ENCODE data around the gene ANKRD66. TPM values are rescaled to one million over a fixed set of nuclear protein-coding genes. Genes with fewer than 3 reads are reported as not detected.

ANKRD66 gene
- 0.66 TPM for total RNA-seq
- polyA plus RNA-seq (ENCODE audit: insufficient read depth in 1 of 8, insufficient read length in 8 of 8, low replicate concordance in 1 of 8): 1 to 10 TPM in 3 of 8 donors, under 1 TPM in 5; 0.31 to 2.3 (median 0.82) TPM
- long read RNA-seq, donor 1: 0 reads
- long read RNA-seq, donor 2: 0 reads
- long read RNA-seq, donor 3, partial matches to known transcripts: 0 of 1 reads
- long read RNA-seq, donor 3, other reads (novel, unspliced or antisense): 0 of 1 reads
- long read RNA-seq, donor 4: 0 reads
- long read RNA-seq, donor 5, partial matches to known transcripts: 0 of 1 reads
- long read RNA-seq, donor 5, other reads (novel, unspliced or antisense): 0 of 1 reads
- long read RNA-seq, donor 6: 0 reads
- long read RNA-seq, donor 7: 0 reads
- long read RNA-seq, donor 8, partial matches to known transcripts: 0 of 1 reads
- long read RNA-seq, donor 8, other reads (novel, unspliced or antisense): 0 of 1 reads
- long read RNA-seq, donor 9: 0 reads
- long read RNA-seq, donor 10, partial matches to known transcripts: 0 of 4 reads
- long read RNA-seq, donor 10, other reads (novel, unspliced or antisense): 0 of 4 reads
- long read RNA-seq, donor 11: 0 reads

DNA sequence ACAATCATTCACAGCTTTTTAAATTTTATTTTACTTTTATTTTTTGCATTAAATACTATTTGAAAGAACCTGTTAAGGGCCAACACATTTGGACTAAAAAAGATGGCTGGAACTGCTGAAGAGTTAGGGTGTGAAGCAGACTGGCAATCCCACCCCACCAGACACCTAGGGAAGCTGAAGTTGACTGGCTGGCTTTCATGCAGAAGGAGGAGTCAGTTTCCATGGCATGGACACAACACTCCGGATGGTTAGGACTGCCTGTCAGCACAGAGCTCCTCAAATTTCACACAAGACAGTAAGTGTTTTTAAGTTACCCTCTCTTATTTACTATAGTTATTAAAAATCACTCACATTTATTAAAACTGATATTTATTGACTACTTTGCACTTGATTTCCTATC, at the start of gene ANKRD66:
TSS of gene ANKRD66 (plus strand) at position 238 of the 400 bp plus-strand sequence. CDS start 5,016 bp downstream, outside the sequence.
- no peak within 1 kb of the TSS for H3K27ac ChIP-seq (ENCODE audit: low read length)
- no peaks in the 10 kb centered on the region for H3K27me3 ChIP-seq (ENCODE audit: control insufficient read depth, insufficient read depth, low read length)
- no CpG with 5 or more reads among the region's 1 CpG for WGBS (ENCODE audit: insufficient coverage)
- H3K36me3 ChIP-seq (ENCODE audit: control insufficient read depth, insufficient read depth, low read length): no peaks in the 10 kb centered on the region
- H3K9me3 ChIP-seq (replicated peaks; ENCODE audit: control insufficient read depth, low read depth, low read length): no peaks in the 10 kb centered on the region
- H3K4me3 ChIP-seq (ENCODE audit: low read length): no peak within 1 kb of the TSS
- H3K4me1 ChIP-seq (ENCODE audit: control insufficient read depth, insufficient read depth, low read length): peaks cover 6% of the 10 kb centered on the region
- peak; percentile 54 for DNase-seq

DNA sequence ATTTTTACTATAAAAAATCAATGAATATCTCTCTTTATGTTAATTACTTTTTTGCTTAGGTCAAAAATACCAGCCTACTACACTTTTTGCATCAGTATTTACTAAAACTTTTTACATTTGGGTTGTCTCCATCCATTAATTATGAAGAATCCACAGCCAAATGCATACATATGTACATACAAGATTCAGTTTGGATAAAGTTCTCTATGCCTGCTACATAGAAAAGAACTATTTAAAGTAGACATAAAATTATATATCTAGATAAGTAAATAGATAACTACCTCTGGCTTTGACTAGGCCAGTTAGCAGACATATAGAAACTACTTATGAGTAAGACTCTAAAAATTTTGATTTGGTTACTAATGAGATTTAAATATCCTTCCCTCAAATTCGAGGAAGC, 46.8 kb upstream of the ANKRD66 start:
- DNase-seq: no peak
- Histone ChIP-seq H3K4me3 (ENCODE audit: low read length) (no peak overlapping the region), H3K4me1 (ENCODE audit: control insufficient read depth, insufficient read depth, low read length) (no peaks in the 10 kb centered on the region), H3K36me3 (ENCODE audit: control insufficient read depth, insufficient read depth, low read length) (no peaks in the 10 kb centered on the region), H3K9me3 (replicated peaks; ENCODE audit: control insufficient read depth, low read depth, low read length) (no peaks in the 10 kb centered on the region), H3K27ac (ENCODE audit: low read length) (no peak overlapping the region), H3K27me3 (ENCODE audit: control insufficient read depth, insufficient read depth, low read length) (no peaks in the 10 kb centered on the region)
- no CpG with 5 or more reads among the region's 1 CpG for WGBS (ENCODE audit: insufficient coverage)

DNA sequence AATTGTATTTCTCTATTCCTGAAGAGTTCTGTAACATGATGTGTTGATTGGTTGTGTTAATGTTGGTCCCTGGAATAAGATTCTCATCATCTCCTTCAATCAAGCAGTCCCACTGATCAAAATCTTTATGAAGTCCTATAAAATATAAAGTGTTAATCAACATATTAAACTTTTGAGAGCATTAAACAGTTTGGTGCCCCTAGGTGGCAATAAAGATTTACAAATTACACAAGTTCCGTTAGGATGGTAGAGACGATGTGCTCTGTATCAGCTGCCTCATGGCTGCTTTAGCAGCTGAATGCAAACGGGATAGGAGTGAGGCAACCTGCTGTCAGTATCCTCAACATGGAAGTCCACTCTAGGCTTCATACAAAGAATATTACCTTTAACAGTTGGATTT, 42.2 kb upstream of the ANKRD66 start:
- H3K4me1 ChIP-seq (ENCODE audit: control insufficient read depth, insufficient read depth, low read length): no peaks in the 10 kb centered on the region
- no peaks in the 10 kb centered on the region for H3K27me3 ChIP-seq (ENCODE audit: control insufficient read depth, insufficient read depth, low read length)
- peak; percentile 50 for DNase-seq
- WGBS (ENCODE audit: insufficient coverage): no CpG with 5 or more reads among the region's 3 CpGs
- no peaks in the 10 kb centered on the region for H3K9me3 ChIP-seq (replicated peaks; ENCODE audit: control insufficient read depth, low read depth, low read length)
- no peaks in the 10 kb centered on the region for H3K36me3 ChIP-seq (ENCODE audit: control insufficient read depth, insufficient read depth, low read length)
- no peak overlapping the region for H3K27ac ChIP-seq (ENCODE audit: low read length)
- H3K4me3 ChIP-seq (ENCODE audit: low read length): no peak overlapping the region

DNA sequence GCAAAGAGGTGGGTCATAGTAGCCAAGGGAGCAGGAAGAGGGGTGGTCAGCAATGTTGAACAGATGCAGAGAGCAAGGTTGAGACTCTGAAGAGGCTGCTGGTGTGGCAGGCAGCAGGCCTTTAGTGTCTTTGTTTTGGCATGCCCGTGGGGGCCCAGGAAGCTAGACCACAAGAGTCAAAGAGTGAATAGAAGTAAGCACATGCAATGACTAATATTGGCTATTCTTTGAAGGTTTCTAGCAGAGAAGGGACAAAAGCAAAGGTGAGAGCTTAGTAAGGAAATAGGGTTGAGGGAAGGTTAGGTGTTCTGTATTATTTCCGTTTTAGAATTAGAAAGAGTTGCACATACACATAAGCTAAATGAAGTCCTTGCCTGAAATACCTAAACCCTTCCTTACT, 40.3 kb upstream of the ANKRD66 start:
- Histone ChIP-seq H3K27ac (ENCODE audit: low read length) (no peak overlapping the region), H3K36me3 (ENCODE audit: control insufficient read depth, insufficient read depth, low read length) (no peaks in the 10 kb centered on the region), H3K4me3 (ENCODE audit: low read length) (no peak overlapping the region), H3K4me1 (ENCODE audit: control insufficient read depth, insufficient read depth, low read length) (no peaks in the 10 kb centered on the region), H3K9me3 (replicated peaks; ENCODE audit: control insufficient read depth, low read depth, low read length) (no peaks in the 10 kb centered on the region), H3K27me3 (ENCODE audit: control insufficient read depth, insufficient read depth, low read length) (no peaks in the 10 kb centered on the region)
- no CpG with 5 or more reads among the region's 2 CpGs for WGBS (ENCODE audit: insufficient coverage)
- DNase-seq: no peak

DNA sequence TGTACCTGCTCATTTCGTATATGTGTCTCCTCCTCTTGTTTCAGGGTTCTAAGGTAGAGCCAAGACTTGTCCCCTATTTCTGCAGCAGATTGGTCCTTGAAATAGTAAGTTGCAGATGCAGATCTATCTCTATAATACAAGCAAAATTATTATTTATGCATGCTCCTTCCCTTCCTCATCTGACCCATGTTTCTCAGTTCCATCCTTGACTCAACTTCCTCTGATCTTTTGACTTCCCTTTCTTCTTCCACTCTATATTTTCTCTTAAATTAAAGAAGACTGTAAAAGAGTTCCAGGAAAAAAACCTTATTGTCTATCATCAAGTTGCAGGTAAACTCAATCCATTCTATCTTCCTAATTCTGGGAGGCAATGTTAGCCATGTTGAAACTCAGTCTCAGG, 35.2 kb upstream of the ANKRD66 start:
- H3K27ac ChIP-seq (ENCODE audit: low read length): no peak overlapping the region
- H3K4me1 ChIP-seq (ENCODE audit: control insufficient read depth, insufficient read depth, low read length): no peaks in the 10 kb centered on the region
- no CpG with 5 or more reads among the region's 1 CpG for WGBS (ENCODE audit: insufficient coverage)
- no peaks in the 10 kb centered on the region for H3K27me3 ChIP-seq (ENCODE audit: control insufficient read depth, insufficient read depth, low read length)
- no peak for DNase-seq
- no peaks in the 10 kb centered on the region for H3K9me3 ChIP-seq (replicated peaks; ENCODE audit: control insufficient read depth, low read depth, low read length)
- H3K36me3 ChIP-seq (ENCODE audit: control insufficient read depth, insufficient read depth, low read length): no peaks in the 10 kb centered on the region
- no peak overlapping the region for H3K4me3 ChIP-seq (ENCODE audit: low read length)

DNA sequence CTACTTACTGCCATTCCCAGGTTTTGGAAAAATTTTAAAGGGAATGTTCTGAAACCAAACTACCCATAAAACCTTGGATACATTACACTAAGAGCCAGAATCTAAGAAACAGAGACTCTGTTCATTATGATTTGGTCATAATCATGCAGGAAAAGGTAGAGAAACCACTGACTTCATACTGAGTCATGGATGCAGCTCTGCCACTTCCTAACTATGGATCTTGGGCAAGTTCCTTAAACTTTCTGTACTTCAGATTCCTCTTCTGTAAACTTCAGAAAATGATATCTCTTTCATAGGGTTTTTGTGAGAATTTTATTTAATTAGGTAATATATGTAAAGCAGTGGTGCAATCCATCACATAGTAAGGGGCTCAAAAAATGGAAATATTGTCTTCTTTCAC, 31.6 kb upstream of the ANKRD66 start:
- H3K9me3 ChIP-seq (replicated peaks; ENCODE audit: control insufficient read depth, low read depth, low read length): no peaks in the 10 kb centered on the region
- no peak overlapping the region for H3K4me3 ChIP-seq (ENCODE audit: low read length)
- H3K27ac ChIP-seq (ENCODE audit: low read length): no peak overlapping the region
- H3K27me3 ChIP-seq (ENCODE audit: control insufficient read depth, insufficient read depth, low read length): no peaks in the 10 kb centered on the region
- H3K36me3 ChIP-seq (ENCODE audit: control insufficient read depth, insufficient read depth, low read length): no peaks in the 10 kb centered on the region
- DNase-seq: no peak
- no peaks in the 10 kb centered on the region for H3K4me1 ChIP-seq (ENCODE audit: control insufficient read depth, insufficient read depth, low read length)

DNA sequence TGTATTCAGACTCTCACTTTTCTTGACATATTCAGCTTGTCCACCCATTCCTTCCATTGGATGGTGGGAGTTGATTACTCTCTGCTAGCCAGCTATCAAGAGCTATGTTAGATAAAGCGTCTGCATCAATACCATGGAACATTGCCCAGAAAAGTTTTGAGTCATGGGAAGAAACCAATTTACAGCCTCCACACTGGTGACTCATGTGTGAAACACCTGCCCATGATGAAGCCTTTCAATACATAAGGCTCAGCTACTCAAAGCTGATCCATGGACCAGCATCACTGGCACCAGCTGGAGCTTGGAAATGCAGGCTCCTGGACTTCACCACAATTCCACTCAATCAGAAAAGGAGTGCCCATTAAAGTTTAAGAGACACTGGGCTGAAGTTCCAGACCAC, 27.6 kb upstream of the ANKRD66 start:
- no peaks in the 10 kb centered on the region for H3K36me3 ChIP-seq (ENCODE audit: control insufficient read depth, insufficient read depth, low read length)
- no peak for DNase-seq
- no peaks in the 10 kb centered on the region for H3K4me1 ChIP-seq (ENCODE audit: control insufficient read depth, insufficient read depth, low read length)
- no peaks in the 10 kb centered on the region for H3K9me3 ChIP-seq (replicated peaks; ENCODE audit: control insufficient read depth, low read depth, low read length)
- H3K27ac ChIP-seq (ENCODE audit: low read length): no peak overlapping the region
- WGBS (ENCODE audit: insufficient coverage): no CpG with 5 or more reads among the region's 1 CpG
- no peak overlapping the region for H3K4me3 ChIP-seq (ENCODE audit: low read length)
- no peaks in the 10 kb centered on the region for H3K27me3 ChIP-seq (ENCODE audit: control insufficient read depth, insufficient read depth, low read length)

DNA sequence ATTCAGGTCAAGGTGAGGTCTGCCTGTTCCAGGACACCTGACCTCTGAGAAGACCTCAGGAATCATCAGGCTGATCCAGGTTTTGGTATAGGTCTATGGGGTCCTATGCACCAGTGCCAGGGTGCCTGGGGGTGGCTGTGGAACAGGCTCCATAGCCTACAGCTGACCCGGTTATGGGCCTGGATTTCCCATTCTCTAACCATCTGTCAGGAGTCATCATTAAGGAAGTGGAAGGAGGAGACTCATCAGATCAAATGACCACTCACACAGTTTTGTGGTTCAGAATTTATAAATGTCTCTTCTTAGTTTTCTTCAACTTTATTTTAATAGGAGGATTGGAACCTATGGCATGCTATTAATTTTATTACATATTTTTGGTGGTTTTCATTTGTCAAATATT, 26.3 kb upstream of the ANKRD66 start:
- Histone ChIP-seq H3K4me3 (ENCODE audit: low read length) (no peak overlapping the region), H3K27me3 (ENCODE audit: control insufficient read depth, insufficient read depth, low read length) (no peaks in the 10 kb centered on the region), H3K27ac (ENCODE audit: low read length) (no peak overlapping the region), H3K36me3 (ENCODE audit: control insufficient read depth, insufficient read depth, low read length) (no peaks in the 10 kb centered on the region), H3K9me3 (replicated peaks; ENCODE audit: control insufficient read depth, low read depth, low read length) (no peaks in the 10 kb centered on the region), H3K4me1 (ENCODE audit: control insufficient read depth, insufficient read depth, low read length) (no peaks in the 10 kb centered on the region)
- no CpG with 5 or more reads among the region's 1 CpG for WGBS (ENCODE audit: insufficient coverage)
- DNase-seq: no peak

DNA sequence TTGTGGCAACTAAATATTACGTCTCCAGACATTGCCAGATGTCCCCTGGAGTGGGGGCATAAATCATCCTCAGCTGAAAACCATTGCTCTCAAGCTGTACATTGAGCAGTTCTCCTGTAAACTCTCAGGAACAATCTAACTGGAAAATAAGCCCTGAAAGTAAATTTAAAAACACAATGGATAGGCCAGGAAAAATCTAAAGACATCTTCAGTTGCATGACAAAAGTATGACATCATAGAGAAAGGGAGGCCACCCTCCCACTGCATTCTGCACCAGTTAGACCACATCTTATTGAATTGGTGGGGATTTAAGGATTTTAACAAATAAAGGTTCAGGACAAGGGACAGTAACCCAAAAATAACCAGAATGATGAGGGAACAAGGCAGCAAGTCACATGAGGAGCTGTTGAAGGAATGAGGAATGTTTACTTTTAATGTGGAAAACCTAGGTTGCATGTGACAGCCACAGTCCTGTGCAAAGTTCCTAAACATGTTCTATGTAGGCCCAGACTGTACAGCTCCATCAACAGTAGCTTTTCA, 16.9 kb upstream of the ANKRD66 start:
- no peak for DNase-seq
- H3K27ac ChIP-seq (ENCODE audit: low read length): no peak overlapping the region
- no peak overlapping the region for H3K4me3 ChIP-seq (ENCODE audit: low read length)
- H3K4me1 ChIP-seq (ENCODE audit: control insufficient read depth, insufficient read depth, low read length): no peaks in the 10 kb centered on the region
- no peaks in the 10 kb centered on the region for H3K9me3 ChIP-seq (replicated peaks; ENCODE audit: control insufficient read depth, low read depth, low read length)
- H3K36me3 ChIP-seq (ENCODE audit: control insufficient read depth, insufficient read depth, low read length): no peaks in the 10 kb centered on the region
- 56% methylated on average over 1 of the region's 1 CpG for WGBS (ENCODE audit: insufficient coverage)
- H3K27me3 ChIP-seq (ENCODE audit: control insufficient read depth, insufficient read depth, low read length): peaks cover 5% of the 10 kb centered on the region

DNA sequence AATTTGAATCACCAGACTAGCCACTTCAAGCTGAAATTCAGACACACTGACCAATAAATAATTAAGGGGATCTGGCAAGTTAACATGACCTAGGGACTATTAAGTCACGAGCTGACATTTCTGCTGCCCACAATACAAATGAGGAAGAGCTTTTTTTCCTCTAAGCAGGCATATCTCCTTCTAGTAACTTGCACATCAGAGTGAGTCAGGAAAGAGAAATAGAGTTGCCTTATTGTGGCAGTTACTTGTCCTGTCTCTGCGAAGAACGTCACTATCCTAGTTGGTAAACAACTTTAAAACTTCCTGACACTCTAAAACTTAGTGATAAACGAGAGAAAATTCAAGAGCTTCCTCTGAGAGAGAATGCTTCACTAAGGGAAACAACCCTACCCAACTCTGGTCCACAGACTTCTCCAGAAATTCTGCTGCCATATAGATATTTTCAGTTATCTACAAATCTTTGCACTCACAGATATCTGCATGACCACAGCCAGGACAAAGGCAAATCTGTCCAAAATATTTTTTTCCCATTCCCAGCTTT, 15.7 kb upstream of the ANKRD66 start:
- H3K27ac ChIP-seq (ENCODE audit: low read length): no peak overlapping the region
- H3K36me3 ChIP-seq (ENCODE audit: control insufficient read depth, insufficient read depth, low read length): no peaks in the 10 kb centered on the region
- no peak overlapping the region for H3K4me3 ChIP-seq (ENCODE audit: low read length)
- DNase-seq: peak; percentile 67
- H3K4me1 ChIP-seq (ENCODE audit: control insufficient read depth, insufficient read depth, low read length): peaks cover 4% of the 10 kb centered on the region
- 0% methylated on average over 1 of the region's 4 CpGs for WGBS (ENCODE audit: insufficient coverage)
- H3K9me3 ChIP-seq (replicated peaks; ENCODE audit: control insufficient read depth, low read depth, low read length): no peaks in the 10 kb centered on the region
- H3K27me3 ChIP-seq (ENCODE audit: control insufficient read depth, insufficient read depth, low read length): peaks cover 11% of the 10 kb centered on the region
